Fibroblast of peridontal ligament (primary cell): ENCODE measurements around the gene CASP14.
"Not testable (repeated sequence)": the region's sequence is repeated elsewhere in the genome, so short reads cannot be mapped to it uniquely, and the experiment has no call there.

Experiments
- DNase-seq: peaks from one replicate; pipeline ENCODE4 v3.0.0-alpha.2; 2010; ENCODE audit errors: extremely low read depth

The CASP14 gene, protein sequence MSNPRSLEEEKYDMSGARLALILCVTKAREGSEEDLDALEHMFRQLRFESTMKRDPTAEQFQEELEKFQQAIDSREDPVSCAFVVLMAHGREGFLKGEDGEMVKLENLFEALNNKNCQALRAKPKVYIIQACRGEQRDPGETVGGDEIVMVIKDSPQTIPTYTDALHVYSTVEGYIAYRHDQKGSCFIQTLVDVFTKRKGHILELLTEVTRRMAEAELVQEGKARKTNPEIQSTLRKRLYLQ

DNA sequence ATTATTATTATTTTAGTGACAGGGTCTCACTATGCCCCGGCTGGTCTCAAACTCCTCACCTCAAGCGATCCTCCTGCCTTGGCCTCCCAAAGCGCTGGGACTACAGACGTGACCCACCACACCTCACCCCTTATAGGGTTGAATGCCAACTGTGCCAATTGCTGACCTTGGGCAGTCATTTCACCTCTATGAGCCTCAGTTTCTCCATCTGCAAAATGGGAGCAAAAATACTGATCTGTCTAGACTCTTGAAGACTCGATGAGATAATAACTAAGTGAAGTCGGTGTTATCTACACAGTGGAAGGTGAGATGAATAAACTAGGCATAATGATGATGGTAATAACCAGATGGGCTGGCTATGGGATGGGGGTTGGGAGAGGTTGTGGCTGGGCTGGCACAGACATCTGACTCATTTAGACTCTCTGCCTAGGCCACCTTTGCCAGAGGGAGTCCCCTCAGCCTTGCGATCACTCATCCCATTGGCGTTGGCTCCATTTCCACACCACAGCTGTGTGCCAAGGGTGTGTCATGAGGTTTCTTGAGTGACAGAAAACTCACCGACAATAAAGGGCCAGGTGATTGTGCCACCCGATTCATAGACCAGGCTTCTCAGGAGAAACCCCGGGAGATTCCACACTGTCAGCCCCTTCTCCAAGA lies at the start of gene CASP14:
CASP14 (plus strand) TSS at position 596 of the 657 bp plus-strand sequence. CDS start 2,772 bp downstream, outside the sequence.
- DNase-seq, result no peak

DNA sequence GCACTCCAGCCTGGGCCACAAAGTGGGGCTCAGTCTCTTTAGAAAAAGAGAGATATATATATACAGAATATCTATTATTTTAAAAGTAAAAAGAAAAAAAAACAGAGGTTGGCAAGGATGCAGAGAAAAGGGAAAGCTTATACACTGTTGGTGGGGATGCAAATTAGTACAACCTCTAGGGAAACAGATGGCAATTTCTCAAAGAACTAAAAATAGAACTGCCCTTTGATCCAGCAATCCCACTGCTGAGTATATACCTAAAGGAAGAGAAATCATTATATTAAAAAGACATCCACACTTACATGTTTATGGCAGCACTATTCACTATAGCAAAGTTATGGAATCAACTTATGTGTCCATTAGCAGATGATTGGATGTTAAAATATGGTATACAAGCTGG lies 41.0 kb upstream of the CASP14 start:
- no peak for DNase-seq

DNA sequence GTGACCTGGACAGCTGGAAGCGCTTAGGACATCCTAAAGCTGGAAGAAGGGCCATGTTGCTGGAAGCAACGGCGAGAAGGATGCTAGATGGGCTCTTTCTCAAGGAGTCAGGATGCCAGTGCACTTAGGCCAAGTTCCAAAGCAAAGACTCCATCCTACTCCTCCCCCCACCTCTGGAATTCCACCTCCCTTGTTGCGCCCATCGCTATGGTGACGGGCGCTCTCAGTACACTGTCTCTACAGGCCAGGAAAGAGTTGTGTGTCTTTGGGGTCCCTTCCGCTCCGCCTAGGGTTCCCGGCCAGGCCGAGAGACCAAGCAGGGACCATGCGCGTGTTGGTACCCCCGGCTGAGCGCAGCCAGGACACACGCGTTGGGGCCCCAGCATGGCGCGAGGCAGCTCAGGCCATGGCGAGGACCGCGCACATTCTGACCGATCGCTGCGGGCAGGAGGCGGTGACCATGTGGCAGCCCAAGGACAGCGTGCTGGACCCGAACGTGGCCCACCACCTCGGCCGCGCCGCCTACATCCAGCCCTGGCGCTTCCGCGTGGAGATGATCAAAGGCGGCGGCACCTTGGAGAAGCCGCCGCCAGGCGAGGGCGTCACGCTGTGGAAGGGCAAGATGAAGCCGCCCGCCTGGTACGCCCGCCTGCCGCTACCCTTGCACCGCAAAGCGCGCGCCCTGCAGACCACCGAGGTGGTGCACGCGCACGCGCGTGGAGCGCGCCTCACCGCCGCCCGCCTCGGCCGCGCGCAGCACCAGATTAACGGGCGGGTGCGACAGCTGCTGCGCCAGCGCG lies 38.6 kb upstream of the CASP14 start:
- DNase-seq, result no peak

DNA sequence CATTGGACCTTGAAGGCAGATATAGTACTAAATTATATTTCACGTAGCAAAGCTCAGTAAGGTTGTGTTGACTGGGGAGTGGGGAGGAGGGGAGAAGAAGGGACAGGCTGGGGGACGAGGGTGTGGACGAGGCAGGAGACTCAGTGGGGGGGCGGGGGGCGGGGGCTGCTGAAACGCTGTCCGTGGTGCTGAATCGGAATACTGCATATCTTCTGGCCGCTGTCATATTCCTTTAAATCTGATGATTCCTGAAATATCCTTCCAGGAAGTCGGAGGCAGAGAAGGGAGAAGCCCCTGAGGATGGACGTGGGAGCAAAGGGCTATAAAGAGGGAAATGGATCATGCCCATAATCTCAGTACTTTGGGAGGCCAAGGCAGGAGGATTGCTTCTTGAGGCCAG lies 34.7 kb upstream of the CASP14 start:
- no peak for DNase-seq

DNA sequence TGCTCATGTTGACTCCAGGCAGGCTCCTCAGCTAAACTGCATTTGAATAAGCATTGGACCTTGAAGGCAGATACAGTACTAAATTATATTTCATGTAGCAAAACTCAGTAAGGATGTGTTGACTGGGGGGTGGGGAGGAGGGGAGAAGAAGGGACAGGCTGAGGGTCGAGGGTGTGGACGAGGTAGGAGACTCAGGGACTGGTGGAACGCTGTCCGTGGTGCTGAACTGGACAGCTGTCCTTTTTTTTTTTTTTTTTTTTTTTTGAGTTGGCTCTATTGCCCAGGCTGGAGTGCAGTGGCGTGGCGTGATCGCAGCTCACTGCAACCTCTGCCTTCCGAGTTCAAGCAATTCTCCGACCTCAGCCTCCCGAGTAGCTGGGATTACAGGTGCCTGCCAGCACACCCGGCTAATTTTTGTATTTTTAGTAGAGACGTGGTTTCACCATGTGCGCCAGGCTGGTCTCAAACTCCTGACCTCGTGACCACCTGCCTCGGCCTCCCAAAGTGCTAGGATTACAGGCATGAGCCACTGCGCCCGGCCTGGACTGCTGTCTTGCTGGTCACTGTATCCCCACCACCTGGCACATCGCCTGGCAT lies 33.2 kb upstream of the CASP14 start:
- DNase-seq, result no peak

DNA sequence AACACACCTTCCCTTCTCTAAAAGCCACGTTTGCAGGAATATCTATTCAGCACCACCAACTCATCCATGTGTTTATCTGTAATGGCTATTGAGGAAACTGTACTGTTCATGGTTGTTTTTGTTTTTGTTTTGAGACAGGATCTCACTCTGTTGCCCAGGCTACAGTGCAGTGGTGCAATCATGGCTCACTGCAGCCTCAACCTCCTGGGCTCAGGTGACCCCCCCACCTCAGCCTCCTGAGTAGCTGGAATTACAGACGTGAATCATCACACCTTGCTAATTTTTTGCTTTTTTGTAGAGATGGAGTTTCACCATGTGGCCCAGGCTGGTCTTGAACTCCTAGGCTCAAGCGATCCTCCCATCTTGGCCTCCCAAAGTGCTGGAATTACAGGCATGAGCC lies 30.4 kb upstream of the CASP14 start:
- not testable (repeated sequence) for DNase-seq

DNA sequence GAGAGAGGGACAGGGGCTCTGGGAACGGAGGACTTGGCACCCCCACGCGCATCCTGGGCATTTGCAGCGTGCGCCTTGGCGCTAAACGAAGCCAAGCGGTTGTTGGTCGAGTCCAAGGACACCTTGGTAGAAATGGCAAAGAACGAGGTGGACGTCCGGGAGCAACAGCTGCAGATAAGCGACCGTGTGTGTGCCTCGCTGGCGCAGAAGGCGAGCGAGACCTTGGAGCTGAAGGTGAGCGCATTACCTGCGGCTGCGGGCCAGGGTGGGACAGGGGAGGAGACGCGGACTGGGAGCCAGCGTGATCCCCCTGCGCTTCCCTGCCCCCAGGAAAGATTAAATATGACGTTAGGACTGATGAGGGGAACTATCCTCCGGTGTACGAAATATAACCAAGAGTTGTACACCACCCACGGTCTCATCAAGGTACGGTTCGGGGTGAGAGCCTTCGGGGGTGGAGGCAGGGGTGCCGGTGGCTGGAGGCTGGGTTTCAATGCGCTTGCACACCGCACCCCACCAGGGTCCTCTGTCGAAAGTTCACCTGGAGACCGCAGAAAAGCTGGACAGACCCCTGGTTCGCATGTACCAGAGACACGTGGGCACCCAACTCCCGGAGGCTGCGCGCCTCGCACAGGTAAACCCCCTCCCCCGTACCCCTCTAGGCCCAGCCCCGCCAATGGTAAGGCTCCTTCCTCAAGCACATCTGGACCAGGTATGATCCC lies 27.8 kb upstream of the CASP14 start:
- no peak for DNase-seq

DNA sequence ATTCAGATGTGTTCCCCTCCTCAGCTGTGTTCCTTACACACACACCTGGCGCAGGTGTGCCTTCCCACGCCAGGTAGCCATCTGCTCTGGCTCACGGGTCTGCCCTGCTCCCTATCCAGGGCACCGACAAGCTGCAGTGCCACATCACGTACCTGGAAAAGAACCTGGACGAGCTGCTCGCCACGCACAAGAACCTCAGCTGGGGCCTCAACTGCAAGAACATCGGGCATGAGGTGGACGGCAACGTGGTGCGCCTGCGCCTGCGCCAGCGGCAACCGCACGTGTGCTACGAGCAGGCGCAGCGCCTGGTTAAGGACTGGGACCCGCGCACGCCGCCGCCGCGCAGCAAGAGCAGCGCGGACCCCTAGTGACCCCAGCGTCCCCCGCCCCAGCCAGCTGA lies 26.5 kb upstream of the CASP14 start:
- DNase-seq, result no peak

DNA sequence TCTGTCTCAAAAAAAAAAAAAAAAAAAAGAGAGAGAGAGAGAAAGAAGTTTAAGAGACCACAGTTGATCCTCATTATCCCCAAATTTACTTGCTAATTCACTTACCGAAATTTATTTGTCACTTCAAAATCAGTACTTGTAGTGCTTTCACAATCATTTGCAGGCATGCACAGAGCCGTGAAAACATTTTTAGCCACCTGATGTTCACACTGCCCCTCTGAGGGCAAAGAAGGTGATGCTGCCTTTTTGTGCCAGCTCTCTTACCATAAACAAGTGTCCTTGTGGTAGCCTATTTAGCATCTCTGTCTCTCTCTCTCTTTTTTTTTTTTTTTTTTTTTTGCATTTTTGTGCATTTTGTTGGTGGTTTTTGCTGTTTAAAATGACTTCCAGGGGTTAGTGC lies 24.1 kb upstream of the CASP14 start:
- no peak for DNase-seq

DNA sequence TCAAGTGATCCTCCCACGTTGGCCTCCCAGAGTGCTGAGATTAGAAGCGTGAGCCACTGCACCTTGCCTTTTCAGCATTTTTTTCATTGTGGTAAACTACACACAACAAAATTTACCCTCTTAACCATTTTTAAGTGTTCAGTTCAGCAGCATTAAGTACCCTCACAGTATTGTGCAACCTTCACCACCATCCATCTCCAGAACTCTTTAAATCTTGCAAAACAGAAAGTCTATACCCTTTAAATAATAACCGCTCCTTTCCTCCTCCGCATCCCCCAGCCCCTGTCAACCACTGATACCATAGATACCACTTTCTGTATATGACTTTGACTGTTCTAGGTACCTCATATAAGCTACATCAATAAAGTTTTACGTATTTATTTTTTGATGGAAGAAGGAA lies 20.8 kb upstream of the CASP14 start:
- DNase-seq, result no peak

DNA sequence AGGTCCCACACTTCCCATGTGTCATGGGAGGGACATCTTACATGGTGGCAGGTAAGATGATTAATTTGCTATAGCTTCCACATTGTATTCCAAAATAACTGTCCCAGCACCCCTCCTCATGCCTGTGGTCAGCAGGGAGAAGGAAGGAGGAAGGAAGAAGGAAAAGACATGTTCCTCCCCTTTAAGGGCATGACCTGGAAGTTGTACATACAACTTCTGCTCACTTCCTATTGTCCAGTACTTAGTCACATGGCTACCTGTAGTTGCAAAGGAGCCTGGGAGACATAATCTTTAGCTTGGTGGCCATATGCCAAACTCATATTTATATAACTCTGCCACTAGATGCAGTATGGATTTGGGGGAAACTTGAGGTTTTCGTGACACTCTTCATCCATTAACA lies 17.6 kb upstream of the CASP14 start:
- DNase-seq, result no peak

DNA sequence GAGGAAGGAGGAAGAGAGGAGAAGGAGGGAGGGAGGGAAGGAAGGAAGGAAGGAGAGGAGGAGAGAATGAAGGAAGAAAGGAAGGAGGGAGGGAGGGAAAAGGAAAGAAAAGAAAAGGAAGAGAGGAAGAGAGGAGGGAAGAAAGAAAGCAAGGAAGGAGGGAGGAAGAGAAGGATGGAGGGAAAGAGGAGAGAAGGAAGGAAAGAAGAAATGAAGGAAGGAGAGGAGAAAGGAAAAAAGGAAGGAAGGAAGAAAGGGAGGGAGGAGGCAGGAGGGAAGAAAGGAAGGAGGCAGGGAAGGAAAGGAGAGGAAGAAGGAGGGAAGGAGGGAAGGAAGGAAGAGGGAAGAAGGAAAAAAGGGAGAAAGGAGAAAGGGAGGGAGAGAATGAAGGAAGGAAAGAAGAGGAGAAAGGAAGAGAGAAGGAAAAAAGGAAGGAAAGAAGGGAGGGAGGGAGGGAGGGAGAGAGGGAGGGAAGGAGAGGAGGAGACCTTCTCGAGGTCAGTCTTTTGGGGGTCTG lies 13.4 kb upstream of the CASP14 start:
- no peak for DNase-seq

DNA sequence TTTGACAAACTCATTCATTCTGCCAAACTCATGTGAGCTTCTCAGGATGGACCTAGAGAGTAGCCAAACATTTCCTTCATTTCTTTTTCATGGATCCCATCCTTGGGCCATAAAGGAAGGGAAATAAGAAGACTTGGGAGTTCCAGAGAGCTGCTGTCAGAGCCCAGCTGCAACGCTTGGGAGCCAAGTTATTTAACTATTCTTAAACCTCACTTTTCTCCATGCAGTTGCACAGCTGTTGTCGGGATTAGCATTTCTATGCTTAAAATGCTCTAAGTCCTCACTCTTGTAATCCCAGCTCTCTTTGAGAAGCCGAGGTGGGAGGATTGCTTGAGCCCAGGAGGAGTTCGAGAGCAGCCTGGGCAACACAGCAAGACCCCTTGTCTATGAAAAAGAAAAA lies 11.7 kb upstream of the CASP14 start:
- no peak for DNase-seq

DNA sequence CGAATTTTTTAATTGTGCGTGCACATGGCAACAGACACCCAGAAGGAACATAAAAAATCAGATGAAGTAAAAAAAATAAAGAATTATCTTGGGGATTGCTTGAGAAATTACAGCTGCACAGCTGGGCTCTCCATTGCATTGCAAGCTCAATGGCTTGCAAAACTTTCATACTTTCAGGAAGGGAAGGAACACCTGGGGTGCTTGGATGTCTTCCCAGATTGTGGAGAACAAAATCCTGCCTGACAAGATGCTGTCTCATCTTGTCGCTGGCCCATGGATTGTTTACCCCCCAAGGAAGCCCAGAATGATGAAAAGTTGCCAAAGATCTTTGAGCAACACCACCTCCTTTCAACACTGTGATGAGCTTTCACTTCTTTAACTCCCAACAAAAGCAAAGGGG lies 11.0 kb upstream of the CASP14 start:
- no peak for DNase-seq

DNA sequence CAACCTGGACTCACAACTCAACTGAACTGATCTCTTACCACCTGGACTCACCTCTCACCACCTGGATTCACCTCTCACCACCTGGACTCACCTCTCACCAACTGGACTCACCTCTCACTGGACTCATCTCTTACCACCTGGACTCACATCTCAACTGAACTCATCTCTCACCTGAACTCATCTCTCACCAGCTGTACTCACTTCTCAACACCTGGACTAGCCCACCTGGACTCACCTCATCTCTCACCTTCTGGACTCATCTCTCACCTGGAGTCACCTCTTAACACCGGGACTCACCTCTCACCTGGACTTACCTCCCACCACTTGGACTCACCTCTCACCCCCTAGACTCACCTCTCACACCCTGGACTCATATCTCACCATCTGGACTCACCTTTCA lies 7.3 kb upstream of the CASP14 start:
- no peak for DNase-seq

DNA sequence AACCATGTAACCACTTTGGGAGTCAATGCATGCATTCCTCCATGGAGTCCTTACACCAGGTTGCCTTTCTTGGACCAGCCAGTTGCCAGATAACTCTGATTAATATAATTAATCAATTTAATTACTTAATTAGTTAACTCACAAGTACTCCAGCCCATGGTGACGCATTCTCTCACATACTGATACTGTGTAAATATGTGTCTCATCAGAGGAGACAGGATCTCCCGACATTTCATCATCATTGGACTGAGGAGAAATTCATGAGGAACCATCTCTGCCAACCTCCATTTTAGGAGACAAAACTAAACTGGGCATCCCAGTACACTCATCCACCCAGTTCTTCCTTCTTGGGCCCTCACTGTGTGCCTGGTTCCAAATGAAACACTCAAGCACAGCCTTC lies 6.5 kb upstream of the CASP14 start:
- DNase-seq, result no peak

DNA sequence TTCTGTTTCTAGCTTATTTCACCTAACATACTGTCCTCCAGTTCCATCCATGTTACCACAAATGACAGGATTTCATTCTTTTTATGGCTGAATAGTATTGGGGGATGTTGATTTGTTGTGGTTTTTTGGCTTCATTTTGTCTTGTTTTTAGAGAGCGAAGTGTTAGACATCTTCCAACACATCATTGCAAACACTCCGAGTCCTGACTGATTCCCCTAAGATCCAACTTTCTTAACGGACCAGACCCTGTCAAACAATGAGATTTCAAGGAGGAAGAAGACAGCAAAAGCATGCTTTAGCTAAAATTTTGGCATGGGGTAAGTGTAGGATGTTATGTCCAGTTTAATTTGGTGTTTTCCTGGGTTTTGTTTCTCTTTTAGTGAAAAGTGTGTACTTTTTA lies 3.8 kb upstream of the CASP14 start:
- no peak for DNase-seq

DNA sequence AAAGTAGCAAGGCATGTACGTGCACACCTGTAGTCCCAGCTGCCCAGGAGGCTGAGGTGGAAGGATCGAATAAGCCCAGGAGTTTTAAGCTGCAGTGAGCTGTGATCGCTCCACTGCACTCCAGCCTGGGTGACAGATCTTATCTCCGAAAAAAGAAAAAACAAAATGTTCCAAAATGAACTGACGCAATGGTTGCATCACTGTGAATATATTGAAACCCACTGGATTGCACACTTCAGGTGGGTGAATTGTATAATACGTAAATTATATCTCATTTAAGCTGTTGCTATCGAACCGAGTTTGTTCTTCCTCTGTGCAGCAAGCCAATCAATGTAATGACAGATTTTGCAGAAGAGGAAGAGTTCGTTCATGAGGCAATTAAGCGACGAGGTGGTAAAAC lies 1.6 kb upstream of the CASP14 start:
- DNase-seq, result no peak

DNA sequence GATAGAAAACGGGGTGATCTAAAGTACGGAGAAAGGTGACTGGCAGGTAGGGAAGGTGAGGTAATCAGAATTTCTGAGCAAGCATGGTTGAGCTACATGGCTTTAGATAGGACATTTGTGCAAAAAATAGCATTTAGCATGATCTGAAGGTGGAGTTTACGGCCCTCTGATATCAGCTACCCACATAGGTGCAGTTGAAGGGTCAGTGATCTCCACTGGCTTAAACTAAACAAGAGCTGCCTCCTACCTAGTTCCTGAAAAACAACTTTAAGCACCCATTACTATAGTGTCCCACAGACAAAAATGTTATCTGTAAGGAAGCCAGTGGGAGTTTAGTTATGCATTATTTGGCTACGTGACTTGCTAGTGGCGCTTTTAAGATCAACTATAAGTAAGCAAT lies 1.2 kb upstream of the CASP14 start:
- DNase-seq, result no peak

DNA sequence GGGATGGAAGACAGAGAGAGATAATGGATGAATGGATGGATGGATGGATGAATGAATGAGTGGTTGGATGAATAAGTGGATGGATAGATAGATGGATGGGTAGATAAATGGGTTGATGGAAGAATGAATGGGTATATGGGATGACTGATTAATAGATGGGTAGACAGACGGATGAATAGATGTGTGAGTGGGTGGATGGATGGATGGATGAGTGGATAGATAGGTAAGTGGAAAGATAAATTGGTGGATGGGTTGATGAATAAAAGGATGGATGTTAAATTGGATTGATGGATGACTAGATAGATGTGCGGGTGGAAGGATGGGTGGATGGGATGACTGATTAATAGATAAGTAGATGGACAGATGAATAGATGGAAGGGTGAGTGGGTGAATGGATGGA lies 1.4 kb downstream of the CASP14 start:
- DNase-seq, result no peak

DNA sequence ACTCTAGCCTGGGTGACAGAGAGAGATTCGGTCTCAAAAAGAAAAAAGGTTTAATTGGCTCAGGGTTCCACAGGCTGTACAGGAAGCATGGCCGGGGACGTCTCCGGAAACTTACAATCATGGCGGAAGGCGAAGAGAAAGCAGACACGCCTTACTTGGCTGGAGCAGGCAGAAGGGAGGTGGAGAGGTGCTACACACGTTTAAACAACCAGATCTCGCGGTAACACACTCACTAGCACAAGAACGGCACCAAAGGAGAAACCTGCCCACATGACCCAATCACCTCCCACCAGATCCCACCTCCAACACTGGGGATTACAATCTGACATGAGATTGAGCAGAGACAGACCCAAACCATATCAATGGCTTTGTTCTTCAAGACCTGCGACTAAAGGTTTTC lies 12.8 kb downstream of the CASP14 start:
- DNase-seq, result no peak

DNA sequence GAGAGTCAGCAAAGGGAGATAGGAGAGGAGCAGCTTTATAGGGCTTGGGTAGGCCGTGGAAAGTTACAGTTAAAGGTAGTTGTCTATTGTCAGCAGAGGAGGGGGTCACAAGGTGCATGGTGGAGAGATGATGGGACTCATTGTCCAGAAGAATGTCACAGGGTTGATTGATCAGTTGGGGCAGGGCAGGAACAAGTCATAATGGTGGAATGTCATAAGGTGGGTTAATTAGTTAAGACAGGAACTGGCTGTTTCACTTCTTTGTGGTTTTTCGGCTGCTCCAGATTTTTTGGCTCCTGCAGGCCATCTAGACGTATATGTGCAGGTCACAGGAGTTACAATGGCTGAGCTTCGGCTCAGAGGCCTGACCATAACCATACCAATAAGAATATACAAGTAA lies 21.1 kb downstream of the CASP14 start:
- DNase-seq, result not testable (repeated sequence)
